ENCODE results near the gene RASAL1. TPM values are rescaled to one million over a fixed set of nuclear protein-coding genes. Genes with fewer than 3 reads are reported as not detected.

RASAL1 gene
- total RNA-seq, 1 experiment from 2014 or later: 16.0 TPM

- ChIA-PET CTCF (no interaction called here), POLR2A (no interaction called here), RAD21 (ENCODE audit: low non-redundant PET in 1 of 2, low total read pairs in 2 of 2, uncharacterized antibody in 2 of 2, unreplicated experiment in 2 of 2) (no interaction called here)
- Histone ChIP-seq H3K27me3 (ENCODE audit: insufficient read depth, low read length) (peaks cover 11% of the 10 kb centered on the region; the same call in 1 of the 2 replicates), H3K27ac (ENCODE audit: low read depth, low read length) (no peak overlapping the region), H4K20me1 (ENCODE audit: insufficient read depth) (no peaks in the 10 kb centered on the region), H2AFZ (ENCODE audit: low read depth, low read length, poor library complexity, severe bottlenecking) (no peak overlapping the region), H3K9ac (ENCODE audit: low read length) (no peak overlapping the region), H3K79me2 (ENCODE audit: insufficient read depth, low read length) (no peaks in the 10 kb centered on the region), H3K36me3 (ENCODE audit: control insufficient read depth in 1 of 2, insufficient read depth in 2 of 2, low read length in 2 of 2) (no peaks in the 10 kb centered on the region), H3K4me3 (replicated peaks in 1 of 2; ENCODE audit: low read depth in 1 of 2, low read length in 2 of 2) (no peak overlapping the region), H3K9me3 (ENCODE audit: control insufficient read depth in 1 of 2, insufficient read depth in 1 of 2, low read depth in 1 of 2, low read length in 2 of 2) (no peaks in the 10 kb centered on the region), H3K4me1 (ENCODE audit: control insufficient read depth in 1 of 2, insufficient read depth in 2 of 2, low read length in 2 of 2) (no peaks in the 10 kb centered on the region), H3K4me2 (ENCODE audit: low read length) (no peak overlapping the region), H3K9me2 (ENCODE audit: insufficient read depth) (no peaks in the 10 kb centered on the region)
- intact Hi-C loops (cut with micrococcal nuclease): no loop called here
- BruUV-seq (replicated peaks): no TSS peak
- no peak for DNase-seq (ENCODE audit: low read depth, low spot score)
- ATAC-seq: no peak
- TF ChIP-seq REST (IDR thresholded peaks at IDR 0.05; ENCODE audit: low read depth) (no peak), YY1 (IDR thresholded peaks at IDR 0.05; ENCODE audit: extremely low read depth, insufficient replicate concordance, low read depth, low read length) (no peak), CBX3 (IDR thresholded peaks at IDR 0.05; ENCODE audit: low read depth) (no peak), TCF7L2 (IDR thresholded peaks at IDR 0.05; ENCODE audit: borderline replicate concordance, extremely low read depth, insufficient read depth, insufficient read length) (no peak), FOSL1 (IDR thresholded peaks at IDR 0.05; ENCODE audit: low read depth) (no peak), ZFX (IDR thresholded peaks at IDR 0.05) (no peak), ZNF274 (IDR thresholded peaks at IDR 0.05; ENCODE audit: low read depth, low read length) (no peak), SIN3A (IDR thresholded peaks at IDR 0.05; ENCODE audit: low read depth) (no peak), SP1 (IDR thresholded peaks at IDR 0.05; ENCODE audit: low read depth) (no peak), SRF (IDR thresholded peaks at IDR 0.05; ENCODE audit: low read depth) (no peak), EZH2phosphoT487 (IDR thresholded peaks at IDR 0.05; ENCODE audit: borderline replicate concordance) (no peak), MAX (IDR thresholded peaks at IDR 0.05) (no peak)
Observed at GRCh38 chr12:113055594-113056380, 79.8 kb downstream of the RASAL1 start.
